HG03196 (cell line): ENCODE measurements around the gene DCAF16.
"Not testable (repeated sequence)": the region's sequence is repeated elsewhere in the genome, so short reads cannot be mapped to it uniquely, and the experiment has no call there.

ENCODE experiments used
- ATAC-seq: cut with Tn5 transposase; IDR thresholded peaks from one replicate; pipeline ENCODE4 v1.9.1; 2021; ENCODE audit not compliant: unreplicated experiment

DCAF16 gene

DNA sequence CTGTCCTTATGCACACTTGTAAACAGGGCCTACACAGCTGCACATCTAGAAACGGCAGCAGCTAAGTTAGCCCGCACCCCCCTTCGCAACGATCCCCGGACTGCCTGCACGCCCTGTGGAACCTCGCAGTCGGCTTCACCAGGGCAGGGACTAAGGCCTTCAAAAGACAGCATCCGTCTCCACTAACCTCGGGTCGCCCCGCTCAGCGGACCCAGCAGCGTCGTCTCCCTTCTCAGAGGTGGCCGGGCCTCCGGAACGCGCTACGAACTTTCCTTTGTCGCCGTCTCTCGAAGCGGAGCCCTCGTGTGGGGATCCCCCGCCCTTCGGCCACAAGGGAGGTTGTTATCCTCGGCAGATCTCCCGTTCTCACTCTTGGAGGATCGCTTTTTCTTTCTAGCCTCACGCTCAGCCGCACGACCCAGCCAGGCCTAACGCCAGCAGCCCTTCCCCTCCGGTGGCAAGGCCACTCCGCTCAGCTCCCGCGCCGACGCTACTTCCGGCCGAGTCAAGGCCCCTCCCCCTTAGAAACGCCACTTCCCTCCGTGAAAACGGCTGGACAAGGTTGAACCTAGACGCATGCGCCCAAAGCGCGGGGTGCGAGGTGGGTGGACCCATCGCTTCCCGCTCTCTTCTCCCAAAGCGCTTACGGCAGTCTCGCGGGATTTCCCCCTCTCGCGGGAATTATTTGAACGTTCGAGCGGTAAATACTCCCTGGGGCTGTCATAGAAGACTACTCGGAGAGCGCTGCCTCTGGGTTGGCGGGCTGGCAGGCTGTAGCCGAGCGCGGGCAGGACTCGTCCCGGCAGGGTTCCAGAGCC, at the start of gene DCAF16, which contains the start of gene NCAPG:
Gene DCAF16 (minus strand): TSS at position 498 of the 818 bp plus-strand sequence. CDS start 6,616 bp downstream, outside the sequence.
Gene NCAPG (plus strand): TSS at position 720 of the 818 bp plus-strand sequence. CDS start 99 bp downstream, outside the sequence.
- ATAC-seq: peak; percentile 94

DNA sequence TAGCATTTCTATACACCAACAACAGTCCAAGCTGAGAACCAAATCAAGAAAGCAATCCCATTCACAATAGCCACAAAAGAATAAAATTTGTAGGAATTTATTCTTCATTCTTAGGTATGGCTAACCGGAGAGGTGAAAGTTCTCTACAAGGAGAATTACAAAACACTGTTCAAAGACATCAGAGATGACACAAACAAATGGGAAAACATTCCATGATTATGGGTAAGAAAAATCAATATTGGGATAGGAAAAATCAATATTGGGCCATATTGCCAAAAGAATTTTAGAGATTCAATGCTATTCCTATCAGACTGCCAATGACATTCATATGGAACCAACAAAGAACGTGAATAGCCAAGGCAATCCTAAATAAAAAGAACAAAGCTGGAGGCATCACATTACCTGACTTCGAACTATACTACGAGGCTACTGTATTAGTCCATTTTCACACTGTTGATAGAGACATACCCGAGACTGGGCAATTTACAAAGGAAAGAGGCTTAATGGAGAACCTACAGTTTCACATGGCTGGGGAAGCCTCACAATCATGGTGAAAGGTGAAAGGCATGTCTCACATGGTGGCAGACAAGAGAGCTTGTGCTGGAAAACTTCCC, 49.3 kb upstream of the DCAF16 start:
- no peak for ATAC-seq

DNA sequence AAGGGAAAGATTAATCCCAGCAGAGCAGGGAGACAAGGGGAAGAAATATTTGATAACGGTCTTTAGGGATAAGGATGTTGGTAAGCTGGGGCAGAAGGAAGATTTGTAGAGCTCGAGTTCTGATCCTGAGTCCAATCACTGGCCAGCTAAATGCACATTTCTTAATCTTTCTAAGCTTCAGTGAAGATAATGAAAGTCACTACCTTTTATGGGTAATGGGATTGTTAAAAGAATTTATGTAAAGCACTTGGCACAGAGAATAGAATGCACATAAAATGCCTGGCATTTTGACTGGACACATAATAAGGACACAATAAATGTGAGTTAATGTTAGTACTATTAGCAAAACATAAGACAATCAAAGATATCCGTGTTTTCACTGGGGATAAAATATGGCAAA, 43.5 kb upstream of the DCAF16 start:
- no peak for ATAC-seq

DNA sequence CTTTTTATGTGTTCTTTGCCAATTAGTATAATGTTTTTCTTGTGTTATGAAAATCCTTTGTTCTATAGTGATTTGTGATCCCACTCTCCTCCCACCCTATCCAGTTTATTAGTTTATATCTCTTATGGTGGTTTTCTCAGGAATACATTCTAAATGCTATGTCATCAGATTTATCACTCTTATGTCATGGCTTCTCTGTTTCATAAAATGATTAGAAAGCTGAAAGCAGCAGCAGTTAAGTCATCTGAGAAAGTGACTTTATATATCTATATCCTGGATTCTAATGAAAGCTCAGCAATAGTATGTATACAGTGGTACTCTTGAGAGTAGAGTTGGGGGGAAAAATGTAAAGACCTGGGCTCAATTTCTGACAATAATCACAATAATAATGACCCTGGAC, 41.4 kb upstream of the DCAF16 start:
- no peak for ATAC-seq

DNA sequence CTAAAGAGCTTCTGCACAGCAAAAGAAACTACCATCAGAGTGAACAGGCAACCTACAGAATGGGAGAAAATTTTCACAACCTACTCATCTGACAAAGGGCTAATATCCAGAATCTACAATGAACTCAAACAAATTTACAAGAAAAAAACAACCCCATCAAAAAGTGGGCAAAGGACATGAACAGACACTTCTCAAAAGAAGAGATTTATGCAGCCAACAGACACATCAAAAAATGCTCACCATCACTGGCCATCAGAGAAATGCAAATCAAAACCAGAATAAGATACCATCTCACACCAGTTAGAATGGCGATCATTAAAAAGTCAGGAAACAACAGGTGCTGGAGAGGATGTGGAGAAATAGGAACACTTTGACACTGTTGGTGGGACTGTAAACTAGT, 39.7 kb upstream of the DCAF16 start:
- ATAC-seq: not testable (repeated sequence)

DNA sequence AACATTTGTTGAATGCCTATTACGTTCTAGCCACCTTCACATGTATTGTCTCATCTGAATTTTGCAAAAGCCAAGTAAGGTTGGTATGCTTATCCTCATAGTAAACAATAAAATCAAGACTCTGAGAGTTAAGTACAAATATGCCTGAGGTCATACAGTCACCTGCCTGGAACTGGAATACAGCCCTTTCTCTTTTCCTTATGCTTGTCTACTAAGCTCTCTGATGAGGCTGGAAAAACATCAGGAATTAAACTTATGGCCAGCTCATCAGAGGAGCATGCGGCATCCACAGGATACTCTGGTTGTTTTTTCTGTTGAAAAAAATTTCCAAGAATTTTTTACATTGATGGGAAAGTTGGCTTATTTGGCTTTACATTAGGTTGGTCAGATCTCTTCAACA, 35.7 kb upstream of the DCAF16 start:
- no peak for ATAC-seq

DNA sequence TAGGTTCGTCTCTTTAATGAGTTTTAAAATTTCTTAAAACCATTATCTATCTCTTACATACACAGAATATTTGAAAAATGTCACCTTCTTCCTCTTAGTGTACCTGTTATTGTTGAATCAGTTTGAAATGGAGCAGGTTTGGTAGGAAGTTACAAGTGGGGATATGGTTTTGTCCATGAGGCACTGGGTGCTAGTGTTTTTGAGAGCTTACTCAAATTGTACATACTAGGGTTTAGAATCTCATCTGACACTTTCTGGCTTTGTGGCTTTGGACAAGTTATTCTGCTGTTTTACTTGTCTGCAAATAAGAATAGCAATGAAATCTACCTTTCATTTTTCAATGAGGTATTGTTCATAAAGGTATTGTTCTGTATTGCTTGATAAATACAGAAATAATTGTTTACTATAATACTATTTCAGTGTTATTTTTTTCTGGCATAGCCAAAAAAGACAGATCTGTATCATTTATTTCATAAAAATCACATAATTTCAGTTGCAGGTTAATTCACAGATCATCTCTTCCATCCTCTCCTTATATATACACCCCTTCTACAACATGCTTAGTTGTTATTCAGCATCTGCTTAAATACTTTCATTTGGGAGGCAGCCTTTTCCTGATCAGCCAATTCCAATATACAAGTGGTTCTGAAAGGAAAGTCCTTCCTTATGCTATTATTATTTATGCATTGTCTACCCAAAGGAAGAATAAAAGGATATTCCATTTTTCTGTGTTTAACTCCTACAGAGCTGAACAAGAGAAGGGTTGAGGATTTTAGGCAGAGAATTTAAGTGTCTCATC, 13.5 kb upstream of the DCAF16 start:
- ATAC-seq: no peak

DNA sequence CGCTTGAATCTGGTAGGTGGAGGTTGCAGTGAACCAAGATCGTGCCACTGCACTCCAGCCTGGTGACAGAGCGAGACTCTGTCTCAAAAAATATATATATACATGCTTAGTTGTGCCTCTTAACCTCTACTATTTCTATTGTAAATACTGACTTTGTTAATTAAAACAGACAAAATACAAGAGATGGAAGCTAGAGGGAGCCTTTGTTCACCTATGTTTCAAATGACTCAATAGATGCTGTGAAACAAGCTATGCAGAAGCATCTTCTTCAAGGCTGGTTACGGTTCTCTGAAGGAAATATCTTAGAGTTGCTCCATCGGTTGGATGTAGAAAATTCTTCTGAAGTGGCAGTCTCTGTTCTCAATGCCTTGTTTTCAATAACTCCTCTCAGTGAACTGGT, 6.5 kb upstream of the DCAF16 start:
- peak; percentile 80 for ATAC-seq

DNA sequence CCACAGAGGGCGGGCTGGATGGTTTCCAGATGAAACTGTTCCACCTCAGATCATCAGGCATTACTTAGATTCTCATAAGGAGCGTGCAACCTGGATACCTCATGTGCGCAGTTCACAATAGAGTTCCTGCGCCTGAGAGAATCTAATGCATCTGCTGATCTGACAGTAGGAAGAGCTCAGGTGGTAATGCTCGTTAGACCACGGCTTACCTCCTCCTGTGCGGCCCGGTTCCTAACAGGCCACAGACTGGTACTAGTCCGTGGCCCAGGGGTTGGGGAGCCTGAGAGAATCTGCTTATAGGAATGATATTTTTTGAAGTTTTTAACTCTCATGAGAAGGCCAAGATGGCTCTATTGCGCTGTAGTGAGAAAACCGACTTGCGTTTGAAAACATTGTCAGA, 5.6 kb upstream of the DCAF16 start:
- no peak for ATAC-seq

DNA sequence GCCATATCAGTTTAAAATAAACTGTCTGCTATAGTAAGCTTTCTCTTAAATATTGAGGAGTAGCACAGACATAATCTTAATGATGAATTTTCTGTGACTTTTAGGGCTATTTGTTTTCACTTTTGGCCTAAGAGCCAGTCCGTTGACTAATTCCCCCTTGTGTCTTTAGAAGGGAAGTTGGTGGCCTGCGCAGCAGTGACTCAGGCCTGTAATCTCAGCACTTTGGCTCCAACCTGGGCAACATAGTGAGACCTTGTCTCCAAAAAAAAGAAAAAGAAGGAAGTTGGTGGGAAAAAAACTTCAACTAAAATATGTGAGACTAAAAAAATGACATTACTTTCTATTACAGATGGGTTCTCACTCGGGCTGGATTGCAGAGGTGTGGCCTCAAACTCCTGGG, 3.6 kb upstream of the DCAF16 start:
- ATAC-seq: no peak

DNA sequence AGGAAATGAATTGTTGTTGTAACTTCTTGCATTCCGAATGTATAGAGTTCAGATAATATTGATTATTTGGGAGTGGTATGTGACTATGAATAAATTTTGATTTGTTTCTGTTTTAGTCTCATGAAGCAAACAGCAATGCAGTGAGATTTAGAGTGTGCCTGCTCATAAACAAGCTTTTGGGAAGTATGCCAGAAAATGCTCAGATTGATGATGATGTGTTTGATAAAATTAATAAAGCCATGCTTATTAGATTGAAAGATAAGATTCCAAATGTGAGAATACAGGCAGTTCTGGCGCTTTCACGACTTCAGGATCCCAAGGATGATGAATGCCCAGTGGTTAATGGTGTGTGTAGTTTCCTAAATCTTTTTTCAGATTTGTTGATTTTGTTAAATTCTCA, 2.2 kb upstream of the DCAF16 start:
- no peak for ATAC-seq

DNA sequence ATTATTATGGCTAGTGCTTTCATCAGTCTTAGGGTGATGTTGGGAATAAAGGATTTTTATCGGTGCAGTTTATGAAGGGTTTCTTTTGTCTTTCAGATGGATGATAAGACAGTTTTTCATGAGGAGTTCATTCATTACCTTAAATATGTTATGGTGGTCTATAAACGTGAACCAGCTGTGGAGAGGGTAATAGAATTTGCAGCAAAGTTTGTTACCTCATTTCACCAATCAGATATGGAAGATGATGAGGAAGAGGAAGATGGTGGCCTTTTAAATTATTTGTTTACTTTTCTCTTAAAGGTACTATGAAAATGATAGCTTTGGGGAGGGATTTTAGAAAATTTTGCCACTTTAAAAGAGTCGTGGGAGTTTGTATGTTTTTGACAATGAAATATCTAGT, 1.6 kb upstream of the DCAF16 start:
- no peak for ATAC-seq

DNA sequence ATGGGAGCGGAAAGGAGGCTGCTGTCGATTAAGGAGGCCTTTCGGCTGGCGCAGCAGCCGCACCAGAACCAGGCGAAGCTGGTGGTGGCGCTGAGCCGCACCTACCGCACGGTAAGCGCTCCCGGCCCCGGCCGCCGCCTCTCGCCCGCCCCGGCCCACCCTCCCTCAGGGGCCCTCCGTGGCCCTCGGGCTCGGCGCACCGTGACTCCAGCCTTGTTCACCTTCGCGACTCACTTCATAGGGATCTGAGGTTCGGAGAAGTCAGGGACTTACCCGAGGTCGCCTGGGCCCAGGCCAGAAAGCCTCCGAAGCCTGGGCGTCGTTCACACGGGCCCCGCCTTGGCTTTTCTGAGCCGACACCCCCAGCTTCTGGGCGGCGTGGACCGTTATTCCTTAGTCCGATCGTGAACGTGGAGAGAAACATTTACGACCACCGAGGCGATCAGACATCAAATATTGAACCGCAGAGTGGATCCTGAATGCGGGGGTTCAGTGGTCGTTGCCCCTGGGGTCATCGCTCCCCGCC, 584 bp upstream of the DCAF16 start:
- ATAC-seq: peak; percentile 22

DNA sequence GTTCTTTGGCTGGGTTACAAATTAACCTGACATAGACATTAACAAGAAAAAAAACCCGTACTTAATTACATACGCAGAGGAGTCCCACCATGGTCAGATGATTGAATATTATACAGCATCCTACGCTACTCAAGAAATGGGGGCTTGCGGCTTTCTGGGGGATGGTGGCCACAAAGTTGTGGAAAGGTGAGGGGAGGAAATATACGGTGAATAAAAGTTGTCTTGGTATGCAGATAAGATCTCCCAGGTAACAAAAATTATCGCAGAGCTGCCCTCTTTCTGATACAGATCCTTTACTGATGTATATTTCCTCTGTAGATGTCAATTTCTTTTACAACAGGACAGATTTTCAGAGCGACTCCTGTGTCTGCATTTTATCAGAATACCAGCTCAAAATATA, 890 bp downstream of the DCAF16 start:
- ATAC-seq: no peak

DNA sequence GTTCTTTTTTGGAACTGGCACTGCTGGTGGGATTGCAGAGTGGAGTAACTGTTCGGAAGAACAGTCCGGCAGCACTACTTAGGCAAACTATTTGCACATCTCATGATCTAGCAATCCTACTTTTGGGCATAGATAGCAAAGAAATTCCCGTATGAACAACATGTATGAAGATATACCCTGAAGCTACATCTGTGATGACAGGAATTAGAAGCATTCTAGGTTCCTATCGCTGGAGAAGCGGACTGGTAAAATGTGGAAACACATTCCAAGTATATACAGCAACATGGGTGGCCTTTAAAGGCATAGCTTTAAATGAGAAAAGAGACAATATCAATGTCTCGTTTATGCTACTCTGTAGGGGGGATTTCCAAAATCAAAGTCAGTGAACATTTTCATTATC, 3.1 kb downstream of the DCAF16 start:
- ATAC-seq: no peak

DNA sequence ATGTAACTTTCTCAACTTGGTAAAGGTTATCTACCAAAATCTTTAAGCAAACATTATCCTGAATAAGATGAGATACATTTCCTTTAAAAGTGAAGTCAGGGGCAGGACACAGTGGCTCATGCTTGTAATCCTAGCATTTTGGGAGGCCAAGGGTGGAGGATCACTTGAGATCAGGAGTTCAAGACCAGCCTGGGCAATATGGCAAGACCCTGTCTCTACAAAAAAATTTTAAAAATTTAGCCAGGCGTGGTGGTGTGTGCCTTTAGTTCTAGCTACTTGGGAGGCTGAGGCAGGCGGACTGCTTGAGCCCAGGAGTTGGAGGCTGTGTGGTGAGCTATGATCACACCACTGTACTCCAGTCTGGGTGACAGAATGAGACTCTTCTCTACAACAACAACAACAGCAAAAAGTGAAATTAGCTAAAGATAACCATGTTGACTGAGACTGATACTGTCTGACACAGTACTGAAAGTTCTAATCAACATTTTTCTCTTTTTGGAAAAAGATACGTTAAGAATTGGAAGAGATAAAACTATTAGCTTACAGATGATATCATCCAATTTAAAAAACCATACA, 4.9 kb downstream of the DCAF16 start:
- ATAC-seq: no peak

DNA sequence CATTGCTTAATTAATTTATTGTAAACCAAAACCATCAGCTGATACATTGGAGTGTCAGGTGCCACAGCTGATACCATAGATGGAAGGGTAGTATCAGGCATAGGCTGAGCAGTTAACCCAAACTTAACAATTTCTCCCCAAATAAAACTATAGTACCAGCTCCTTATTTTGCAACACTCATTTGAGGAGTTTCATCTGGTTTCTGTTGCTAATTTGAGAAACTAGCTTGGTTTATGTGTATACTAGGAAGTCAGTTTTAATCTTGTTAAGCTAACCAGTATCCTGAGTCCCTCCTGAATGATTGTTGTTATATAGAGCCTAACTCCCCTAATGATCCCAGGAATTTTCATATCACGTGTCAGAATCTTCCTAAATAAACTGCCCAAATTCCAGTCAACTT, 12.7 kb downstream of the DCAF16 start:
- ATAC-seq: no peak

DNA sequence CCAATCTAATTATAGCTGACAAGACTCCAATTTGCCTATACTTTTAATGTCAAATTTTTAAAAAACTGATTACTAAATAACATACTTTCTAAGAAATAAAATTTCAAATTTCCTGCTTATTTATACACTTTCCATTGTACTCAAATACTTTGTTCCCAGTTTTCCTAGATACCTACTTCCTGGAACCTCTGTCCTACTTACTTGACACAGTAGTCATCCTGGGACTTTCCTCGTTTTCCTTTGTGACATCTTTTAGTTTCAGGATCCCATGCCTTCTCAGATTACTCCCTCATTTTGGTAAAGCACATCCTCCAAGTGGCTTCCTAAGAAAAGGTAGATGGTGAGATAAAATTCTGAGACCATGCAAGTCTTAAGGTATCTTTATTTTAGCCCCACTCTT, 15.8 kb downstream of the DCAF16 start:
- ATAC-seq: no peak

DNA sequence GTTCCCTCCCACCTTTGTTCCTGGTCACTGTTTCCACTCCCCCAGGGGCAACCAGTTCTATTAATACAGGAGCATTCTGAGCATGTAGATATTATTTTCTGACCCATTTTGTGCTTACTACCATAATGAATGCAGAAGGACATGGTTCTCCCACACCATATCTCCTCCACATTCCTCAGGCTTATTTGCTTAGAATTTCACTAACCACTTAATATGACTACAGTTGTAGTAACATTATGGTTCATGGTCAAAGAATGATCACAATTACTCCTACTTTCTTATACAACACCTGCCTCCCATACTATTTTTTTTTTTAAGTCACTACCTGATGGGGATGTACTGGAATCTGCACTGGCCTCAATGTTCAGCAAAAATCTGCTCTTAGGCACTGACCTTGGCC, 21.6 kb downstream of the DCAF16 start:
- no peak for ATAC-seq

DNA sequence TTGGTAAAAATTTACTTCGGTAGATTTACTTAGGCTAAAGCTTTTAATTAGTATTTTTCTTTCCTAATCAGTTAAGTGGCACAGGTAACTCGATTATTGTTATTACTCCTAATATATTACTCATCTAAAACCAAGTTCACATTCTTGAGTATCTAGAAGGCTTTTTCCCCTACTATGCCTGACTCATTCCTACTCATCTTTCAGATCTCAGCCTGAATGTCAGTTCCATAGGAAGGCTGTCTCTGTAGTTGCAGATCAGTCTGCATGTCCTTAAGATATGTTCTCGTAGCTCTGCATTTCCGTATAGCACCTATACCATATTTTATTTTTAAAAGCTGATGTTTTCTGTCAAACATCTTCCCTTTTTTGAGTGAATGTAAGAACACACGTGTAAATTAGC, 23.2 kb downstream of the DCAF16 start:
- no peak for ATAC-seq

DNA sequence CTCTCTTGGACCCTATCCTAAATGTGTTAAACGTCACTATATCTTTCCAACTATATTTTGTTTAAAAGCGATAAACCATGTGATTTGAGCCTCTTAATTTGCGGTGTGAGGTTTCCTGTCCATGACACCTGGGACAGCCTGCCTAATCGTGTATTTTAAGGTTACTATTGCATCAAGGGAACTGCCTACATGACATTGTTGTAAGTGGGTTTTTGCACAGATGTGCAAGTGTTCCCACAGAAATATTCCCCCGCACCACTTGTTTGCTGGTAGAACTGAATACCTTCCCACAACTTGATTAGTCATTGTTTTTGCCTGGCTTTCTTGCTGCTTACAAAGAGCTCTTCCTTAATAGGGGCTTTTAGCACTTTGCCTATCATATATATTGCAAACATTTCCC, 24.0 kb downstream of the DCAF16 start:
- no peak for ATAC-seq
